K562 (cell line): Measurements from ENCODE around the gene ACP4.

Experiments used
- GABPA ChIP-seq: fragments of 200-800 bp; sonication (Bioruptor generic); conservative IDR thresholded peaks from 2 replicates; pipeline ENCODE4 v1.6.1; 2016; ENCODE audit warnings: low read depth, missing genetic modification characterization, missing compliant biosample characterization
- NFATC3 ChIP-seq: fragments of 450-650 bp; IDR thresholded peaks from 2 replicates; pipeline ENCODE4 v1.6.1; 2017; ENCODE audit warnings: mild to moderate bottlenecking
- TF ChIP-seq, protein P1 (sequence below): fragments of 250-450 bp; sonication (Bioruptor Pico); IDR thresholded peaks from 2 replicates; pipeline ENCODE4 v1.5.0; 2021; ENCODE audit warnings: mild to moderate bottlenecking, borderline replicate concordance

- no peak for TF ChIP-seq NFATC3
- TF ChIP-seq, protein P1, sequence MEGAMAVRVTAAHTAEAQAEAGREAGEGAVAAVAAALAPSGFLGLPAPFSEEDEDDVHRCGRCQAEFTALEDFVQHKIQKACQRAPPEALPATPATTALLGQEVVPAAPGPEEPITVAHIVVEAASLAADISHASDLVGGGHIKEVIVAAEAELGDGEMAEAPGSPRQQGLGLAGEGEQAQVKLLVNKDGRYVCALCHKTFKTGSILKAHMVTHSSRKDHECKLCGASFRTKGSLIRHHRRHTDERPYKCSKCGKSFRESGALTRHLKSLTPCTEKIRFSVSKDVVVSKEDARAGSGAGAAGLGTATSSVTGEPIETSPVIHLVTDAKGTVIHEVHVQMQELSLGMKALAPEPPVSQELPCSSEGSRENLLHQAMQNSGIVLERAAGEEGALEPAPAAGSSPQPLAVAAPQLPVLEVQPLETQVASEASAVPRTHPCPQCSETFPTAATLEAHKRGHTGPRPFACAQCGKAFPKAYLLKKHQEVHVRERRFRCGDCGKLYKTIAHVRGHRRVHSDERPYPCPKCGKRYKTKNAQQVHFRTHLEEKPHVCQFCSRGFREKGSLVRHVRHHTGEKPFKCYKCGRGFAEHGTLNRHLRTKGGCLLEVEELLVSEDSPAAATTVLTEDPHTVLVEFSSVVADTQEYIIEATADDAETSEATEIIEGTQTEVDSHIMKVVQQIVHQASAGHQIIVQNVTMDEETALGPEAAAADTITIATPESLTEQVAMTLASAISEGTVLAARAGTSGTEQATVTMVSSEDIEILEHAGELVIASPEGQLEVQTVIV: no peak
- no peak for TF ChIP-seq GABPA (tag)
Measured at GRCh38 chr19:50784710-50785109, 5.5 kb upstream of the ACP4 start.
